CD4-positive, CD25-positive, alpha-beta regulatory T cell (primary cell): ENCODE results near the gene PDE3B. TPM values are rescaled to one million over a fixed set of nuclear protein-coding genes. Genes with fewer than 3 reads are reported as not detected.

ENCODE experiments used
- ATAC-seq, 2 donors: fragments of 150-1000 bp; cut with Tn5 transposase; one replicate each; pipeline ENCODE4 v1.10.0; 2021; ENCODE audit warnings: low read depth in 2 of 2, moderate number of reproducible peaks in 2 of 2, moderate library complexity in 1 of 2
- DNase-seq, 3 donors: peaks; one replicate each; pipeline versions ENCODE4 v3.0.0 to v3.0.0-alpha.2; 2012 to 2022; ENCODE audit warnings: mixed read lengths in 1 of 3
- H3K27ac ChIP-seq: one replicate; pipeline ENCODE4 v1.7.0; 2013; ENCODE audit warnings: mild to moderate bottlenecking, low read length; ENCODE audit not compliant: insufficient read depth, poor library complexity, severe bottlenecking
- H3K27me3 ChIP-seq: one replicate; pipeline ENCODE4 v1.7.0; 2013; ENCODE audit warnings: low read length; ENCODE audit not compliant: control insufficient read depth, insufficient read depth
- H3K36me3 ChIP-seq: one replicate; pipeline ENCODE4 v1.7.0; 2013; ENCODE audit warnings: mild to moderate bottlenecking, low read length, moderate library complexity; ENCODE audit not compliant: control insufficient read depth, insufficient read depth
- H3K4me1 ChIP-seq: 2 replicates; pipeline ENCODE4 v1.7.0; 2013; ENCODE audit warnings: mild to moderate bottlenecking, low read length; ENCODE audit not compliant: insufficient read depth, control insufficient read depth, poor library complexity, severe bottlenecking
- H3K4me3 ChIP-seq: one replicate; pipeline ENCODE4 v1.7.0; 2013; ENCODE audit warnings: low read depth, mild to moderate bottlenecking, low read length, moderate library complexity
- H3K9me3 ChIP-seq, 2 experiments: 1 replicate in 1 of 2; 2 replicates in 1 of 2; pipeline ENCODE4 v1.7.0; 2013; ENCODE audit warnings: low read length in 2 of 2, mild to moderate bottlenecking in 1 of 2, moderate library complexity in 1 of 2; ENCODE audit not compliant: control insufficient read depth in 2 of 2
- H3K27ac Mint-ChIP-seq, 3 donors: one replicate each; pipeline ENCODE4 v1.8.0; 2020 to 2022; ENCODE audit warnings: mild to moderate bottlenecking in 3 of 3, mixed read lengths in 3 of 3, moderate library complexity in 2 of 3
- H3K27me3 Mint-ChIP-seq: one replicate; pipeline ENCODE4 v1.8.0; 2022; ENCODE audit warnings: mild to moderate bottlenecking, mixed read lengths
- H3K36me3 Mint-ChIP-seq: one replicate; pipeline ENCODE4 v1.8.0; 2020; ENCODE audit warnings: mixed read lengths
- H3K4me1 Mint-ChIP-seq, 4 donors: one replicate each; pipeline ENCODE4 v1.8.0; 2020 to 2022; ENCODE audit warnings: mixed read lengths in 4 of 4, mild to moderate bottlenecking in 1 of 4
- H3K4me3 Mint-ChIP-seq, 4 donors: one replicate each; pipeline ENCODE4 v1.8.0; 2020 to 2022; ENCODE audit warnings: mild to moderate bottlenecking in 4 of 4, mixed read lengths in 4 of 4, moderate library complexity in 3 of 4
- H3K9me3 Mint-ChIP-seq, 7 donors: one replicate each; pipeline ENCODE4 v1.8.0; 2020 to 2022; ENCODE audit warnings: mixed read lengths in 7 of 7, mild to moderate bottlenecking in 3 of 7, moderate library complexity in 2 of 7
- polyA plus RNA-seq, 4 donors: library from polyadenylated mRNA; unstranded; fragments of 300-500 nt; fragmentation: Illumina TruSeq; gene quantifications; one replicate each; pipeline ENCODE4 v1.2.3, GENCODE V29; 2021
- total RNA-seq: library from RNA; stranded (reverse); gene quantifications from one replicate; pipeline ENCODE4 v1.2.3, GENCODE V29; 2022

PDE3B gene
- total and polyA plus RNA-seq, 5 donors from 2014 or later, result 32.8 to 99.5 (median 61.7) TPM

- H3K27ac ChIP-seq, result peak overlapping the region; percentile 20
- H3K4me3 Mint-ChIP-seq, result peak overlapping the region in 2 of 4 donors; percentile 38 to 39
- H3K27ac Mint-ChIP-seq, result peak overlapping the region in 2 of 3 donors; percentile 20 to 52
- no peaks in the 10 kb centered on the region for H3K9me3 Mint-ChIP-seq
- no peaks in the 10 kb centered on the region for H3K36me3 ChIP-seq
- ATAC-seq (peak; percentile 57 to 68), DNase-seq (peak; percentile 70 to 82 (median 78))
- H3K36me3 Mint-ChIP-seq, result no peaks in the 10 kb centered on the region
- no peak overlapping the region for H3K4me3 ChIP-seq
- H3K4me1 ChIP-seq, result peaks cover 27% of the 10 kb centered on the region
- no peaks in the 10 kb centered on the region for H3K27me3 ChIP-seq
- H3K4me1 Mint-ChIP-seq, result peaks cover 16 to 44% (median 25%) of the 10 kb centered on the region in 4 donors
- H3K27me3 Mint-ChIP-seq, result peaks cover 11% of the 10 kb centered on the region
- no peaks in the 10 kb centered on the region for H3K9me3 ChIP-seq
Observed at GRCh38 chr11:14907411-14908213, 264.0 kb downstream of the PDE3B start.

GRCh38 chr11:14908214-14908880 lies 264.7 kb downstream of the PDE3B start:
- DNase-seq (peak in 2 of 3 donors; percentile 48 to 74), ATAC-seq (peak; percentile 32)
- Histone ChIP-seq H3K9me3 (no peaks in the 10 kb centered on the region), H3K27ac (peak overlapping the region; percentile 20), H3K36me3 (no peaks in the 10 kb centered on the region), H3K27me3 (no peaks in the 10 kb centered on the region), H3K4me1 (peaks cover 27% of the 10 kb centered on the region), H3K4me3 (no peak overlapping the region)
- H3K27ac Mint-ChIP-seq, result no peak overlapping the region
- peaks cover 11% of the 10 kb centered on the region for H3K27me3 Mint-ChIP-seq
- peak overlapping the region in 1 of 4 donors; percentile 29 for H3K4me3 Mint-ChIP-seq
- no peaks in the 10 kb centered on the region for H3K36me3 Mint-ChIP-seq
- H3K4me1 Mint-ChIP-seq, result peaks cover 16 to 44% (median 25%) of the 10 kb centered on the region in 4 donors
- no peaks in the 10 kb centered on the region for H3K9me3 Mint-ChIP-seq

DNA sequence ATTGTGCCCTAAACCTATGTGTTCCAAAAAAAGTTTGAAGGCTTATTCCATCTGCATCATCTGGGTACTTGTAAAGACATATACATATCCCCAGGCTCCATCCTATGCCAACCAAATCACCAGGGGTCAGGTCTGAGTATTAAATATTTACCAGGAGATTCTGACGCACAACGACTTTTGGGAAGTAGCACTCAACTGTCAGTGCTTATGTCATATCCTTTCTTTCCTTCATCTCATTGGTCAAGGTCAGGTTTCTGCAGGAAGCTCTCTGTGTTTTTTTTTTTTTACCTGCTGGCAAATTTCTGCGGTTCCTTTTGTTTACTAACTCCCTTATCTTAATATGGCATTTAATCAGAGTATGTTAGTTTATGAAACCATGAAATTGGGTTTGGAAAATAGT lies 270.9 kb downstream of the PDE3B start:
- no peak for DNase-seq
- H3K4me3 Mint-ChIP-seq, result no peak overlapping the region
- no peaks in the 10 kb centered on the region for H3K9me3 ChIP-seq
- H3K36me3 ChIP-seq, result no peaks in the 10 kb centered on the region
- H3K27ac Mint-ChIP-seq, result no peak overlapping the region
- H3K36me3 Mint-ChIP-seq, result peaks cover 8% of the 10 kb centered on the region
- H3K27ac ChIP-seq, result no peak overlapping the region
- ATAC-seq, result no peak
- no peak overlapping the region for H3K4me3 ChIP-seq
- H3K27me3 Mint-ChIP-seq, result peaks cover 5% of the 10 kb centered on the region
- H3K9me3 Mint-ChIP-seq, result peaks cover 0 to 6% (median 3%) of the 10 kb centered on the region in 7 donors
- H3K27me3 ChIP-seq, result no peaks in the 10 kb centered on the region
- no peaks in the 10 kb centered on the region for H3K4me1 Mint-ChIP-seq
- no peaks in the 10 kb centered on the region for H3K4me1 ChIP-seq

DNA sequence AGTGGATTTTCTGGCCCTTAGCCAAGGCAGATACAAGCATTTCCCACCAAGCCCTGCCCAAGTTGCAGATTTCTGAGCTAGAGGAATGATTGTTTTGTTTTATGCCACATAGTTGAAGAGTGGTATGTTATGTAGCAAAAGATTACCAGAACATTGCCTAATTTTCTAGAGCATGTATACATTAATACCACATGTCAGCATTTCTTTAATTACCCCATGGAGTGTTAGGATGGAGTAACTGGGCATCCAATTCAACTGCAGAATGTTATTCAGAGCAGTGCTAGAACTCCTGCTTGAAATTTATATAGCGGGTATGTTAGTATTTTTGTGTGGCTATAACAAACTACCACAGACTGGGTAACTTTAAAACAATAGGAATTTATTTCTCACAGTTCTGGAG lies 272.8 kb downstream of the PDE3B start:
- no peak overlapping the region for H3K27ac Mint-ChIP-seq
- peaks cover 0 to 6% (median 3%) of the 10 kb centered on the region in 7 donors for H3K9me3 Mint-ChIP-seq
- no peaks in the 10 kb centered on the region for H3K36me3 ChIP-seq
- no peaks in the 10 kb centered on the region for H3K4me1 Mint-ChIP-seq
- H3K9me3 ChIP-seq, result no peaks in the 10 kb centered on the region
- H3K4me1 ChIP-seq, result no peaks in the 10 kb centered on the region
- H3K36me3 Mint-ChIP-seq, result peaks cover 8% of the 10 kb centered on the region
- no peak overlapping the region for H3K4me3 ChIP-seq
- no peaks in the 10 kb centered on the region for H3K27me3 ChIP-seq
- ATAC-seq, result no peak
- no peak overlapping the region for H3K4me3 Mint-ChIP-seq
- DNase-seq, result no peak
- H3K27ac ChIP-seq, result no peak overlapping the region
- no peaks in the 10 kb centered on the region for H3K27me3 Mint-ChIP-seq

Other genes starting within 250 kb of the PDE3B start
- gene COPB1, start 144.0 kb upstream of the PDE3B start, total RNA-seq, result 66.1 TPM
- 10 to 100 TPM; 70.3 to 94.9 (median 80.4) TPM for gene COPB1, start 144.0 kb upstream of the PDE3B start, polyA plus RNA-seq
- gene PSMA1, start 123.4 kb upstream of the PDE3B start, total RNA-seq, result 190 TPM
- 100 to 1,000 TPM; 163 to 224 (median 195) TPM for gene PSMA1, start 123.4 kb upstream of the PDE3B start, polyA plus RNA-seq
- gene CYP2R1, start 248.4 kb downstream of the PDE3B start, total RNA-seq, result 18.2 TPM
- gene CYP2R1, start 248.4 kb downstream of the PDE3B start, polyA plus RNA-seq, result 10 to 100 TPM; 12.9 to 20.0 (median 14.9) TPM